Activated T-cell treated with anti-CD3 and anti-CD28 coated beads, Interleukin-2, amount 50 U/mL, for 1 hour (primary cell): ENCODE results near the gene ADARB2.
"Not testable (repeated sequence)": the region's sequence is repeated elsewhere in the genome, so short reads cannot be mapped to it uniquely, and the experiment has no call there.

Experiments
- DNase-seq: peaks from one replicate; pipeline ENCODE4 v3.0.0-alpha.2; 2020

The ADARB2 gene

GRCh38 chr10:1414893-1415292, 322.4 kb downstream of the ADARB2 start:
- DNase-seq = no peak

- DNase-seq = not testable (repeated sequence)
These were observed 323.0 kb downstream of the ADARB2 start for GRCh38 chr10:1414346-1414745.

GRCh38 chr10:1413823-1414222, 323.5 kb downstream of the ADARB2 start:
- no peak for DNase-seq

GRCh38 chr10:1413256-1413655, 324.1 kb downstream of the ADARB2 start:
- no peak for DNase-seq

GRCh38 chr10:1412531-1413189, 324.7 kb downstream of the ADARB2 start:
- no peak for DNase-seq

GRCh38 chr10:1411956-1412355, 325.4 kb downstream of the ADARB2 start:
- DNase-seq = no peak

GRCh38 chr10:1411451-1411850, 325.9 kb downstream of the ADARB2 start:
- no peak for DNase-seq

GRCh38 chr10:1410469-1411395, 326.6 kb downstream of the ADARB2 start:
- DNase-seq = no peak

- DNase-seq = no peak
These were observed 327.3 kb downstream of the ADARB2 start for GRCh38 chr10:1410032-1410431.

GRCh38 chr10:1409392-1409791, 327.9 kb downstream of the ADARB2 start:
- DNase-seq = no peak

- DNase-seq = no peak
These were observed 328.5 kb downstream of the ADARB2 start for GRCh38 chr10:1408651-1409367.

- no peak for DNase-seq
These were observed 330.1 kb downstream of the ADARB2 start for GRCh38 chr10:1406967-1407945.

GRCh38 chr10:1406132-1406966, 331.0 kb downstream of the ADARB2 start:
- DNase-seq = no peak

- no peak for DNase-seq
These were observed 332.7 kb downstream of the ADARB2 start for GRCh38 chr10:1404323-1405260.

GRCh38 chr10:1403508-1404322, 333.6 kb downstream of the ADARB2 start:
- DNase-seq = no peak

- no peak for DNase-seq
These were observed 334.4 kb downstream of the ADARB2 start for GRCh38 chr10:1402816-1403507.

- no peak for DNase-seq
These were observed 335.1 kb downstream of the ADARB2 start for GRCh38 chr10:1402016-1402770.
